Activated T-helper 1 cell treated with anti-CD3 and anti-CD28 coated beads, Interleukin-2, amount 50 U/mL, for 16 hours (primary cell): ENCODE results near the gene OR5AU1.
"Not testable (repeated sequence)": the region's sequence is repeated elsewhere in the genome, so short reads cannot be mapped to it uniquely, and the experiment has no call there.

ENCODE experiments used
- DNase-seq, 2 donors: peaks; one replicate each; pipeline ENCODE4 v3.0.0-alpha.2; 2020; ENCODE audit warnings: low read depth in 1 of 2, low spot score in 1 of 2

Gene OR5AU1

GRCh38 chr14:21182166-21182565 is 26.3 kb upstream of the OR5AU1 start:
- DNase-seq = no peak

- DNase-seq = no peak
Observed at GRCh38 chr14:21171128-21171527, 15.3 kb upstream of the OR5AU1 start.

GRCh38 chr14:21169573-21169972 is 13.7 kb upstream of the OR5AU1 start:
- no peak for DNase-seq

GRCh38 chr14:21168055-21168454 is 12.2 kb upstream of the OR5AU1 start:
- no peak for DNase-seq

GRCh38 chr14:21165670-21166069 is 9.8 kb upstream of the OR5AU1 start:
- DNase-seq = not testable (repeated sequence)

GRCh38 chr14:21165002-21165605 is 9.2 kb upstream of the OR5AU1 start:
- not testable (repeated sequence) for DNase-seq

GRCh38 chr14:21163871-21164291 is 8.0 kb upstream of the OR5AU1 start:
- DNase-seq = no peak

- no peak for DNase-seq
Observed at GRCh38 chr14:21162081-21162480, 6.2 kb upstream of the OR5AU1 start.

- DNase-seq = no peak
Observed at GRCh38 chr14:21160061-21160610, 4.3 kb upstream of the OR5AU1 start.

- not testable (repeated sequence) for DNase-seq
Observed at GRCh38 chr14:21158175-21158574, 2.3 kb upstream of the OR5AU1 start.

GRCh38 chr14:21149641-21150367 is 6.1 kb downstream of the OR5AU1 start:
- no peak for DNase-seq

- no peak for DNase-seq
Observed at GRCh38 chr14:21145437-21145836, 10.4 kb downstream of the OR5AU1 start.

- DNase-seq = no peak
Observed at GRCh38 chr14:21142357-21142756, 13.5 kb downstream of the OR5AU1 start.

GRCh38 chr14:21136024-21136423 is 19.8 kb downstream of the OR5AU1 start:
- DNase-seq = no peak

- DNase-seq = no peak
Observed at GRCh38 chr14:21133901-21134300, 22.0 kb downstream of the OR5AU1 start.

GRCh38 chr14:21123429-21123828 is 32.4 kb downstream of the OR5AU1 start:
- no peak for DNase-seq

GRCh38 chr14:21121122-21121521 is 34.7 kb downstream of the OR5AU1 start:
- DNase-seq = no peak

- DNase-seq = no peak
Observed at GRCh38 chr14:21120686-21121085, 35.2 kb downstream of the OR5AU1 start.

- DNase-seq = no peak
Observed at GRCh38 chr14:21118933-21119332, 36.9 kb downstream of the OR5AU1 start.

GRCh38 chr14:21113369-21113768 is 42.5 kb downstream of the OR5AU1 start:
- no peak for DNase-seq

GRCh38 chr14:21112255-21112654 is 43.6 kb downstream of the OR5AU1 start:
- DNase-seq = no peak

GRCh38 chr14:21109377-21110138 is 46.3 kb downstream of the OR5AU1 start:
- no peak for DNase-seq
